ENCODE results near the gene FAM219A.
"Not testable (repeated sequence)": the region's sequence is repeated elsewhere in the genome, so short reads cannot be mapped to it uniquely, and the experiment has no call there.

Gene FAM219A

GRCh38 chr9:34450644-34451043 is 7.7 kb downstream of the FAM219A start:
- DNase-seq (ENCODE audit: low read depth): no peak
- no peak for TF ChIP-seq CTCF (IDR thresholded peaks at IDR 0.05; ENCODE audit: insufficient read depth, low read depth, low read length, missing control alignments)
- no peak overlapping the region for H3K4me3 ChIP-seq (ENCODE audit: low read depth, low read length)

- TF ChIP-seq CTCF (IDR thresholded peaks at IDR 0.05; ENCODE audit: insufficient read depth, low read depth, low read length, missing control alignments): no peak
- no peak for DNase-seq (ENCODE audit: low read depth)
- no peak overlapping the region for H3K4me3 ChIP-seq (ENCODE audit: low read depth, low read length)
These were observed 11.4 kb downstream of the FAM219A start for GRCh38 chr9:34446951-34447350.

GRCh38 chr9:34446468-34446891 is 11.9 kb downstream of the FAM219A start:
- no peak for DNase-seq (ENCODE audit: low read depth)
- no peak overlapping the region for H3K4me3 ChIP-seq (ENCODE audit: low read depth, low read length)
- no peak for TF ChIP-seq CTCF (IDR thresholded peaks at IDR 0.05; ENCODE audit: insufficient read depth, low read depth, low read length, missing control alignments)

GRCh38 chr9:34443976-34444375 is 14.4 kb downstream of the FAM219A start:
- no peak for DNase-seq (ENCODE audit: low read depth)
- no peak for TF ChIP-seq CTCF (IDR thresholded peaks at IDR 0.05; ENCODE audit: insufficient read depth, low read depth, low read length, missing control alignments)
- no peak overlapping the region for H3K4me3 ChIP-seq (ENCODE audit: low read depth, low read length)

- DNase-seq (ENCODE audit: low read depth): no peak
- no peak for TF ChIP-seq CTCF (IDR thresholded peaks at IDR 0.05; ENCODE audit: insufficient read depth, low read depth, low read length, missing control alignments)
- no peak overlapping the region for H3K4me3 ChIP-seq (ENCODE audit: low read depth, low read length)
These were observed 14.8 kb downstream of the FAM219A start for GRCh38 chr9:34443533-34443932.

- DNase-seq (ENCODE audit: low read depth): no peak
- H3K4me3 ChIP-seq (ENCODE audit: low read depth, low read length): no peak overlapping the region
- no peak for TF ChIP-seq CTCF (IDR thresholded peaks at IDR 0.05; ENCODE audit: insufficient read depth, low read depth, low read length, missing control alignments)
These were observed 15.6 kb downstream of the FAM219A start for GRCh38 chr9:34442770-34443169.

- TF ChIP-seq CTCF (IDR thresholded peaks at IDR 0.05; ENCODE audit: insufficient read depth, low read depth, low read length, missing control alignments): no peak
- DNase-seq (ENCODE audit: low read depth): no peak
- no peak overlapping the region for H3K4me3 ChIP-seq (ENCODE audit: low read depth, low read length)
These were observed 18.4 kb downstream of the FAM219A start for GRCh38 chr9:34440017-34440416.

- DNase-seq (ENCODE audit: low read depth); H3K4me3 ChIP-seq (ENCODE audit: low read depth, low read length): not testable (repeated sequence)
These were observed 19.9 kb downstream of the FAM219A start for GRCh38 chr9:34438465-34438864.

- DNase-seq (ENCODE audit: low read depth); H3K4me3 ChIP-seq (ENCODE audit: low read depth, low read length): not testable (repeated sequence)
These were observed 20.5 kb downstream of the FAM219A start for GRCh38 chr9:34437926-34438307.

All from GM12865 (cell line).